NCI-H146 treated with DMSO at 0.1 percent for 48 hours (cell line): ENCODE data around the gene PDE4DIP.
"Not testable (repeated sequence)": the region's sequence is repeated elsewhere in the genome, so short reads cannot be mapped to it uniquely, and the experiment has no call there.

Experiments
- DNase-seq: peaks from one replicate; lab custom pipeline; 2025; ENCODE audit not compliant: unreplicated experiment; lab: John Stamatoyannopoulos, UW

PDE4DIP gene

GRCh38 chr1:148869634-148869961, 25.4 kb downstream of the PDE4DIP start:
- not testable (repeated sequence) for DNase-seq

- DNase-seq = not testable (repeated sequence)
These were observed 30.5 kb downstream of the PDE4DIP start for GRCh38 chr1:148874408-148875388.

DNA sequence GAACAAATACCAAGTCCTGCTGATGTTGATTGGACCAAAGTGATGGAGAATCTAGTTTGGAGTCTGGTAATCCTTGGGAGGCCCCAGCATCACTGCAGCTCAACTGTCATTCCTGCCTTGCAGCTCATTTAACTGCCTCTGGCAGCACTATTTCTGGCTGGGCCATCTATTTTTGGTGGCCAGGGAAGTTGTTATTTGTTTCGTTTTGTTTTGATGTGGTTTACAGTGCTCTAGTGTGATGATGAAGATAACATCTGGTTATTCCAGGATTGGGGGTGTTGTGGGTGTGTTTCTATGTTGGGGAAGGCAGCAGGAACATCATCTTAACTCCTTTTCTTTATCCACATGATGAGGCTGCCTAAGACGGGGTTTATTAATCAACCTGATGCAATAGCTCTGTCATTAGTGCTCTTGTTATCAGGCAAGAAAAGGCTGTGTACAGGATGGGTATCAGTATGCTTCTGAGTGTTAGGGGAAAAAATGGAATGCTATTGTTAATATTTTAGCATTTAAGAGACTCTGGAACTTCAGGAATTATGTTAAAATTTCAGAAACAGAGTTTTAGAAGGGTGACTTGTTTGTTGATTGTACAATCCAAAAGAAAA, 35.7 kb downstream of the PDE4DIP start:
- not testable (repeated sequence) for DNase-seq

- not testable (repeated sequence) for DNase-seq
These were observed 37.0 kb downstream of the PDE4DIP start for GRCh38 chr1:148881261-148881660.

GRCh38 chr1:148885219-148885618, 41.0 kb downstream of the PDE4DIP start:
- not testable (repeated sequence) for DNase-seq

DNA sequence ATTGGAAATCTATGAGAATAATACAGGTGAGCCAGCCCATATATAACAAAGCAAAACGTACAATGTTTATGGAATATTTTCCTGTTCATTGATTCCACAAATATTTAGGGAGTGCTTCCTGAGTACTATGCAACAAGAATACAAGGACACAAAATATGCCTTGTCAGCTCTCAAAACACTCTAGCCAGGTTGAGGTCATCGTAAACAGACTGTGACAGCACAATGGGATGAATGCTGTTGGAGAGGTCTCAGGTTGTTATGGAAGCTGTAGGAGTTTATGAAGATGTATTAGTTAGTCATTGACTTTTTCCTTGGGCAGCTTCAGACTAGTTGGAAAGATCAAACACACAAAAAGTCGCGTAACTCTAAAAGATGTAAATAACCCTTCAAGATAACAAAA, 42.1 kb downstream of the PDE4DIP start:
- not testable (repeated sequence) for DNase-seq

- DNase-seq = not testable (repeated sequence)
These were observed 44.4 kb downstream of the PDE4DIP start for GRCh38 chr1:148888597-148888996.

- not testable (repeated sequence) for DNase-seq
These were observed 45.2 kb downstream of the PDE4DIP start for GRCh38 chr1:148889267-148890074.

- DNase-seq = not testable (repeated sequence)
These were observed 45.9 kb downstream of the PDE4DIP start for GRCh38 chr1:148890075-148890568.

DNA sequence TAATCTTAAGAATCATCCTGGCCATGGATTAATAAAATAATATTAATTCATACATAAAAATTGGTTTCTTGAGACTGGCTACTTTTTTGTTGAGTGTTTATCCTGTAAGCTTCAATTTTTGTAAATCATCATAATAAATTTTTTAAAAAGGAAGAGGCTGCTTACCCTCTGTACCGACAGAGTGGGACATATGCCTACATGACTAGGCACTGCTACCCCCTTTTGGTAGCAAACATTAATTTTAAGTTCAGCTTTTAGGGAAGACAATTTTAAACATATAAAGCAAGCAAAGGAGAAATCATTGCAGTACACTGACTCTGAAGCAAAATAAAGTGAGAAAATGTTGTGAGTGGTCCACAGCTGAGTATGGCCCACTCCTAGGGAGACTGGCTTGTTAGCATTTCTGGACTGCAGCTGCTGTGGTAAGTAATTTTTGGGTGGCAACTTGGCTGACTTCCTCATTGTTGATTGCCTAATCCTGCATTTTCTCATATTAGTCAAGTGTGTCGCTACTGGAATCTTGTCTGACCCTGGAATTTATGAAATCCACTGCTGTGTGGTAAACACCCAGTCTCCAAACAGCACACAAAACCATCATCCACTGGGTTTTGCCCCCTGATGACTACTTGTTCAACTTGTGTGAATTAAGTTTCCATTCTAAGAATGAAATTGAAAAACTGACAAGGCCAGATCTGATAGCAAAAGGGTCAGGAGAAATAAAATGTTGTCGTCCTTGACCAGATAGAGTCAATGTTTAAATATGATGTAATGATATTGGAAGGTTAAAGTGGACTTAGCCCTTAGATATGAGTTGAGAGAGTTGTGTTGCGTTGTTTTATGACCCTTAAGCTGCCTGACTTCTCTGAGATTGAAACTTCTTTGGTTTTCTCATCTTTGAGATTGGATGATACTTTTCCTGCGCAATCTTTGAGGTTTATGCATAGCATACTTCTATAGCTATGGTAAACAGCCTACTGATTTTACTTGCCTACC, 50.4 kb downstream of the PDE4DIP start:
- not testable (repeated sequence) for DNase-seq

DNA sequence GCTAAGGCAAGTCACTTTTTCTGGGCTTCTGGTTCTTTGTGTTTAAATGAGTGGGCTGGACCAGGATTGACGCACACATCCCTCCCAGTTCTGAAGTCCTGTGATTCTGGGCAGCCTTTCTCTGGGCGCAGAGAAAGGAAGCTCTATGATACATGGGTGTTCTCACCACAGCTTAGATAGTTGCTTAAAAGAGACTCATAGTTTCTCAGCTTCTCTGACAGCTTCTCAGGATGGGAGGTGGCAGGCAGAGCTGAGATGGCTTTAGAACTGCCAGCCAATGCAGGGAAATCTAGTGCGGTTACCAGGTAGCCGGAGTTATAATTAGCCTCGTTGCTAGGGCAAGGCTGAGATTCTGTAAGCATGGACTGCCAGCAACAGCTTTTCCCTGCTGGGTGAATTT, 55.8 kb downstream of the PDE4DIP start:
- DNase-seq = not testable (repeated sequence)

DNA sequence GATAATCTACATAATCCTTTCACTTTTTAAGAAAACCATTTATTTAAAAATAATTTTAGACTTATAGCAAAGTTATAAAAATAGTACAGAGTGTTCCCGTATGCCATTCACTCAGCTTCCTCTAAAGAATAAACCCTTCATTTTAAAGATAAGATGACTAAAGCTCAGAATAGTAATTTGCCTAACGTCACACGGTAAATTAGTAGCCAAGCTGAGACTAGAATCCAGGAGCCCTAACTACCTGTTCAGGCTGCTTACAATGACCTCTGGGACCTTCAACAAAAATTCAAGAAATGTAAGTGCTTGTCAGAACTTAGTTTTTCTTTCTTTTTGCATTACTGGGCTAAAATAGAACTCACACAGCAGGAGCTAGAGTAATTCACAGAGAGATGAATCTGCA, 56.5 kb downstream of the PDE4DIP start:
- DNase-seq = not testable (repeated sequence)

GRCh38 chr1:148901150-148901952, 57.1 kb downstream of the PDE4DIP start:
- not testable (repeated sequence) for DNase-seq

DNA sequence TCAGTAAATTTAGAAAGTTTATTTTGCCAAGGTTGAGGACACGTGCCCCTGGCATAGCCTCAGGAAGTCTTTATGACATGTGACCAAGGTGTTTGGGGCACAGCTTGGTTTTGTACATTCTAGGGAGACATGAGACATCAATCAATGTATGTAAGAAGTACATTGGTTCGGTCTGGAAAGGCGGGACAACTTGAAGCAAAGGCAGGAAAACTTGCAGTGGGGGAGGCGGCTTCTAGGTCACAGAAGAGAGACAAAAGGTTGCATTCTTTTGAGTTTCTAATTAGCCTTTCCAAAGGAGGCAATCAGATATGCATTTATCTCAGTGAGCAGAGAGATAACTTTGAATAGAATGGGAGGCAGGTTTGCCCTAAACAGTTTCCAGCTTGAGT, 57.7 kb downstream of the PDE4DIP start:
- not testable (repeated sequence) for DNase-seq

GRCh38 chr1:148909219-148909826, 65.1 kb downstream of the PDE4DIP start:
- not testable (repeated sequence) for DNase-seq

DNA sequence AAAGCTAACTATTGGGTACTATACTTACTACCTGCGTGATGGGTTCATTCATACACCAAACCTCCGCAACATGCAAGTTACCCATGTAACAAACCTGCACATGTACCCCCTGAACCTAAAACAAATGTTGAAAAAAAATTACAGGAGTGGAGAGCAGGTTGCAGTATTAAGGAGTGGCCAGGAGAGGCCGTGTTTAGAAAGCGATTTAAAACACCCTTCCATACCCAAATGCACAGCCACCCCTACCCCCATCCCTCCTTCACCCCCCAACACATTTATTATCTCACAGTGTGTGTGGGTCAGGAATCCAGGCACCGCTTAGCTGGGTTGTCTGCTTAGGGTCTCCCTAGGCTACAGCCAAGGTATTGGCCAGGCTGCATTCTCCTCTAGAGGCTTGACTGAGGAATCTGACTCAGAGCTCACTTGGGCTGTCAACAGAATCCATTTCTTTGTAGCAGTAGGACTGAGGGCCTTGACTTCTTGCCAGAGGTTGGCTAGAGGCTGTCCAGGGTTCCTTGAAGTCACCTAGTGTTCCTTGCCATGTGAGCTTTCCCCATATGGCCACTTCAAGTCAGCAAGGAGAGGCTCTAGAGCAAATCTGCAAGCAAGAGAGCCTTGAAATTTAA, 67.2 kb downstream of the PDE4DIP start:
- not testable (repeated sequence) for DNase-seq

GRCh38 chr1:148916222-148916621, 72.0 kb downstream of the PDE4DIP start:
- DNase-seq = not testable (repeated sequence)

DNA sequence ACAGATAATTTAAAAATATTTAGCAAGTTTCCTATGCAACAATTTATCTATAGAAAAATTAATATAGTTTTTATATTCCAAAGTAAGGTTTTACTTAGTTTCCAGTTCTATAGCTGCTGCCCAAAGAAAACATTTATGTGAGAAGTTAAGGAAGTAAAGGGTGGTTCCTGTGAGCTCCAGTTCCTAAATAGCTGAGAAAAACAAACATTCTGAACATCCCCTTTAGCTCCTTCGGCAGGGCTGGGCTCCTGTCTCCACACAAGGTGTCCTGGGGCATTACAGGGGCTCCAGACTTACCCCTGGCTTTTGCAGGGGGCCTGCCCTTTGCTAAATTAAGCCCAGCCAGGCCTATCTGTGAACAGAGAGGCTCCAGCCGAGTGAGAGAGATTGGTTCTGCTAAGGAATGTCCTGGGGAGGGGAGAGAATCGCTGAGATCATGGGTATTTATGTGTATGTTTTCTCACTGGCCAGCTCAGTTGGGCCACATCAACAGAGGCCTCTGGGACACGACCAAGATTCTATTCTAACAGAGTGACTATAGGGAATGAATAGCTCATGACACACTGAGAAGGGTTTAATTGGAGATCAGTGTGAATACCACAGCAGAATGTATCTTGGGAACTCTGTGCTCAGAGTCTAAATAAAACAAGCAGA, 72.6 kb downstream of the PDE4DIP start:
- DNase-seq = not testable (repeated sequence)
